NB4 (cell line): ENCODE measurements around the gene TTC34.
"Not testable (repeated sequence)": the region's sequence is repeated elsewhere in the genome, so short reads cannot be mapped to it uniquely, and the experiment has no call there.

Experiments
- DNase-seq: peaks from one replicate; pipeline ENCODE4 v3.0.0; 2010; ENCODE audit warnings: low read depth
- H3K4me3 ChIP-seq: one replicate; pipeline ENCODE4 v1.5.1; 2011; ENCODE audit warnings: mild to moderate bottlenecking, low read depth, low read length, moderate library complexity
- MYC ChIP-seq: IDR thresholded peaks from 2 replicates; pipeline ENCODE4 v1.6.1; 2011; ENCODE audit warnings: low read depth, low read length
- POLR2A ChIP-seq: IDR thresholded peaks from 2 replicates; pipeline ENCODE4 v1.6.1; 2011; ENCODE audit warnings: mild to moderate bottlenecking; ENCODE audit not compliant: insufficient read length; ENCODE audit errors: extremely low read depth
- TF ChIP-seq, protein P1 (sequence below): IDR thresholded peaks from one replicate; pipeline ENCODE4 v1.5.1; 2012; ENCODE audit warnings: low read depth, low read length
- TF ChIP-seq, protein P2 (sequence below): IDR thresholded peaks from 2 replicates; pipeline ENCODE4 v1.6.1; 2011; ENCODE audit warnings: low read depth, low read length

The TTC34 gene

DNA sequence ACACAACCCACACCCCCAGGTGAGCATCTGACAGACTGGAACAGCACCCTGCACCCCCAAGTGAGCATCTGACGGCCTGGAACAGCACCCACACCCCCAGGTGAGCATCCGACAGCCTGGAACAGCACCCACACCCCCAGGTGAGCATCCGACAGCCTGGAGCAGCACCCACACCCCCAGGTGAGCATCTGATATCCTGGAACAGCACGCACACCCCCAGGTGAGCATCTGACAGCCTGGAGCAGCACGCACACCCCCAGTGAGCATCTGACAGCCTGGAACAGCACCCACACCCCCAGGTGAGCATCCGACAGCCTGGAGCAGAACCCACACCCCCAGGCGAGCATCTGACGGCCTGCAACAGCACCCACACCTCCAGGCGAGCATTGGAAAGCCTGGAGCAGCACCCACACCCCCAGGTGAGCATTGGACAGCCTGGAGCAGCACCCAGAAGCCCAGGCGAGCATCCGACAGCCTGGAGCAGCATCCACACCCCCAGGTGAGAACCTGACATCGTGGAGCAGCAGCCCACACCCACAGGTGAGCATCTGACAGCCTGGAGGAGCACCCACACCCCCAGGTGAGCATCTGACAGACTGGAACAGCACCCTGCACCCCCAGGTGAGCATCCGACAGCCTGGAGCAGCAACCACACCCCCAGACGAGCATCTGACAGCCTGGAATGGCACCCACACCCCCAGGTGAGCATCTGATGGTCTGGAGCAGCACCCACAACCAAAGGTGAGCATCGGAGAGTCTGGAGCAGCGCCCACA lies 149.2 kb downstream of the TTC34 start:
- not testable (repeated sequence) for H3K4me3 ChIP-seq, DNase-seq

DNA sequence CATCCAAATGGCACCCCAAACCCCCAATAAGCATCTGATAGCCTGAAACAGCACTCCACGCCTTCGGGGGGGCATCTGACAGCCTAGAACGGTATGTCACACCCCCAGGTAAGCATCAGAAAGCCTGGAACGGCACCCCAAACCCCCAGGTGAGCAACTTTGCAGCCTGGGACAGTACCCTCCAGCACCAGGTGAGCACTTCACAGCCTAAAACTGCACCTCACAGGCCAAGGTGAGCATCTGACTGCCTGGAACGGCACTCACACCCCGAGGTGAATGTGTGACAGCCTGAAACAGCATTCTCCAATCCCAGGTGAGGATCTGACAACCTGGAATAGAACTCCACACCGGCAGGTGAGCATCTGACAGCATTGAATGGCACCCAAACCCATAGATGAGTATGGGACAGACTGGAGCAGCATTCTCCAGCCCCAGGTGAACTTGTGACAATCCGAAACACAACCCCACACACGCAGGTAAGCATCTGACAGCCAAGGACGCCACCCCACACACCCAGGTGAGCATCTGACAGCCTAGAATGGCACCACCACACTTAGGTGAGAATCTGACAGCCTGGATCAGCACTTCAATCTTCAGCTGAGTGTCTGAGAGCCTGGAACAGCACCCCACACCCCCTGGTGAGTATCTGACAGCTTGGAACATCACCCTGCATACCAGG lies 150.4 kb downstream of the TTC34 start:
- H3K4me3 ChIP-seq, result no peak overlapping the region
- no peak for DNase-seq
- TF ChIP-seq MYC, result no peak
- TF ChIP-seq POLR2A, result no peak
- TF ChIP-seq, protein P1, sequence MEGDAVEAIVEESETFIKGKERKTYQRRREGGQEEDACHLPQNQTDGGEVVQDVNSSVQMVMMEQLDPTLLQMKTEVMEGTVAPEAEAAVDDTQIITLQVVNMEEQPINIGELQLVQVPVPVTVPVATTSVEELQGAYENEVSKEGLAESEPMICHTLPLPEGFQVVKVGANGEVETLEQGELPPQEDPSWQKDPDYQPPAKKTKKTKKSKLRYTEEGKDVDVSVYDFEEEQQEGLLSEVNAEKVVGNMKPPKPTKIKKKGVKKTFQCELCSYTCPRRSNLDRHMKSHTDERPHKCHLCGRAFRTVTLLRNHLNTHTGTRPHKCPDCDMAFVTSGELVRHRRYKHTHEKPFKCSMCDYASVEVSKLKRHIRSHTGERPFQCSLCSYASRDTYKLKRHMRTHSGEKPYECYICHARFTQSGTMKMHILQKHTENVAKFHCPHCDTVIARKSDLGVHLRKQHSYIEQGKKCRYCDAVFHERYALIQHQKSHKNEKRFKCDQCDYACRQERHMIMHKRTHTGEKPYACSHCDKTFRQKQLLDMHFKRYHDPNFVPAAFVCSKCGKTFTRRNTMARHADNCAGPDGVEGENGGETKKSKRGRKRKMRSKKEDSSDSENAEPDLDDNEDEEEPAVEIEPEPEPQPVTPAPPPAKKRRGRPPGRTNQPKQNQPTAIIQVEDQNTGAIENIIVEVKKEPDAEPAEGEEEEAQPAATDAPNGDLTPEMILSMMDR, result no peak
- TF ChIP-seq, protein P2, sequence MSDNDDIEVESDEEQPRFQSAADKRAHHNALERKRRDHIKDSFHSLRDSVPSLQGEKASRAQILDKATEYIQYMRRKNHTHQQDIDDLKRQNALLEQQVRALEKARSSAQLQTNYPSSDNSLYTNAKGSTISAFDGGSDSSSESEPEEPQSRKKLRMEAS, result no peak

DNA sequence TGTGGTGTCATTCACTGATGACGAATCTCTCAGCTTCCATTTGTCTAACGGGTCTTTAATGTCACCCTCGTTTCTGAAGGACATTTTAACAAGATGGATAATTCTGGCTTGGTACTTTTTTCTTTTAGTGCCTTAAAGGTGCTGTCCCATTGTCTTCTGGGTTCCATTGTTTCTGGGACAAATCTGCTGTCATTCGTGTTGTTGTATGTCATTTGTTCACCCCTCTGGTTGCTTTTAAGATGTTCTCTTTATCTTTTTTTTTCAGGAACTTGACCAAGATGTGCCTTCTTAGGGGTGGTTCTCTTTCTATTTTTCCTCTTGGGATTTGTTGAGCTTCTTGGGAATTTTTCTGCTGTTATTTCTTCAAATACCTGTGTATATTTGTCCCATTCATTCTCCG lies 154.7 kb downstream of the TTC34 start:
- DNase-seq, result no peak
- TF ChIP-seq POLR2A (no peak), MYC (no peak)
- TF ChIP-seq, protein P1, result no peak
- TF ChIP-seq, protein P2, result no peak
- no peak overlapping the region for H3K4me3 ChIP-seq

DNA sequence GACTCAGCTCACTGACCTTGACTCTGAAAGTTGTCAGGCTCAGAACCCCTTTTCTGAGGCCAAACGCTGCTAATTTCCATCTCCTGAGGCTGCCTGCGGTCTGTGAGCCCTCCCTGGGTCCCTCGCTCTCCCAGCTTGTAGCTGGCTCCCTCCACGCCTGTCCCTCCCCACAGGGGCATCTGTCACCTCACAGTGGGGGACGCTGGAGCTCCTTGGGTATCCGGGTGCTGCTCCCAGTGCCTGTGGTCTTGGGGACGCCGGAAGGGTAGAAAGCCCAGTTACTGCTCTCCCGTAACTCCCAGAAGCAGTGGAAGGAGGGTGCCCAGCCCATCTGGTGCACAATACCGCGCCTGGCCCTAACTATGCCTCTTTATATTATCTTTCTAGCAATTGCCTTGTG lies 155.7 kb downstream of the TTC34 start:
- TF ChIP-seq POLR2A, result no peak
- TF ChIP-seq MYC, result no peak
- TF ChIP-seq, protein P2, result no peak
- TF ChIP-seq, protein P1, result no peak
- H3K4me3 ChIP-seq, result no peak overlapping the region
- DNase-seq, result no peak

DNA sequence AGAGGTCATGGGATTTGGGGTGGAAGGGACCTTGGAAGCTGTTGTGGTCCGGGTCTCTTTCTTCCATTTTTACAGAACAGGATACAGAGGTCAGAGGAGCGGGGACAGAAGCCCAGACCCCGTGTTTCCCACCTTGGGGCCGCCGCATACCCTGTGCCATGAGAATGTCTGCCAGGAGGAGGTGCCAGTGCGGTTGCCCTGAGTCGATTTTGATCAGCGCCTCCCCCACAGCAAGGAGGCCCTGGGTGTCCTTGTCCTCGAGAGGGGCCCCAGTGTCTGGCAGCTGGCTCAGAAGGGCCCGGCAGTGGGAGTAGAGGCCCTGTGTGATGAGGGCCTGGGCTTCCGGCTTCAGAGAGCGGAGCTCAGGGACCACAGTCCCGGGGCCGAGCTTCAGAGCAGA lies 156.3 kb downstream of the TTC34 start:
- no peak for DNase-seq
- no peak for TF ChIP-seq MYC
- no peak for TF ChIP-seq POLR2A
- TF ChIP-seq, protein P1, result no peak
- TF ChIP-seq, protein P2, result no peak
- no peak overlapping the region for H3K4me3 ChIP-seq

DNA sequence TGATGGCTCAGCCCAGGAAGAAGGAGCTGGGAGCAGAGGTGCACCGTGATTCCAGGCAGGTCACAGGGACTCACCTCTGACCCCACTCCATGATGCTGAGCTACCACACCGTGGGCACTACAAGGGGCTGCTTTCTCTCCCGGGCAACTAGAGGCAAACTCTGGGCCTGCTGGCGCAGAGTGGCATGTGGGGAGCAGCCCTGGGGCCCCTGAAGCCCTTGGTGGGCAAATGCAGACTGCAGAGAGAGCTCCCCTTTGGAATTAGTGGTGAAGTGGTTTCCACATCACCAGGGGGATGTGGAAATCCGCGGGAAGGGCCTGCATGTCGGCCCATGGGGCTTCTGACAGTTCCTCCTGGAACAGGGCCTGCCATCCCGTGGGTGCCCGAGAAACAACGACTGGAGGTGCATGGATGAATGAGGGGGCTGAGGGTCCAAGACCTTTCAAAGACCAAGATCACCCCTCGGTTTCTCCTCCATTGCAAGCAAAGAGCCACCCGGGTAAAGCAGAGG lies 156.8 kb downstream of the TTC34 start:
- TF ChIP-seq MYC (no peak), POLR2A (no peak)
- TF ChIP-seq, protein P1, result no peak
- TF ChIP-seq, protein P2, result no peak
- no peak overlapping the region for H3K4me3 ChIP-seq
- no peak for DNase-seq
